Measurements from ENCODE around the gene BAHCC1. TPM values are rescaled to one million over a fixed set of nuclear protein-coding genes. Genes with fewer than 3 reads are reported as not detected.

BAHCC1 gene
- total and polyA plus RNA-seq, 2 of the 8 experiments (the other 6 are each of a cell fraction or from before 2014, with no cell fraction given) = 0.26 to 0.58 TPM

GRCh38 chr17:81427173-81428120 is 32.2 kb downstream of the BAHCC1 start:
- no peak overlapping the region for H3K23ac ChIP-seq (ENCODE audit: insufficient read length)
- H2AK5ac ChIP-seq (ENCODE audit: low read depth, low read length) = no peak overlapping the region
- no peaks in the 10 kb centered on the region for H3K27me3 ChIP-seq (replicated peaks in 1 of 4; ENCODE audit: control insufficient read depth in 3 of 4, extremely low read depth in 1 of 4, insufficient read depth in 3 of 4, low read length in 3 of 4)
- H3K4ac ChIP-seq (replicated peaks; ENCODE audit: insufficient read length, low read depth, low read length) = no peak overlapping the region
- peaks cover 0 to 6% of the 10 kb centered on the region in 2 experiments; a peak in 1 of 4 replicates for H3K9me3 ChIP-seq (ENCODE audit: insufficient read depth in 2 of 2, low read depth in 1 of 2, low read length in 1 of 2)
- WGBS, 2 experiments (ENCODE audit: extremely low coverage in 1 of 2, insufficient coverage in 1 of 2, insufficient read length in 1 of 2, insufficient replicate concordance in 2 of 2, low coverage in 1 of 2, low lambda C conversion rate in 2 of 2, missing lambda C conversion rate in 1 of 2) = 91% methylated on average over 37 of the region's 41 CpGs; no CpG with 5 or more reads in 1 of the 2 experiments
- no peak overlapping the region for H3K4me3 ChIP-seq (ENCODE audit: extremely low read depth in 1 of 4, insufficient read depth in 2 of 4, low read depth in 3 of 4, low read length in 4 of 4)
- H3K4me1 ChIP-seq (replicated peaks in 1 of 4; ENCODE audit: control insufficient read depth in 3 of 4, insufficient read depth in 4 of 4, low read length in 3 of 4) = peaks cover 0 to 9% (median 6%) of the 10 kb centered on the region in 4 experiments; a peak in 5 of 7 replicates
- TF ChIP-seq TAF1 (IDR thresholded peaks at IDR 0.05; ENCODE audit: low read depth, low read length) = no peak
- no peak for TF ChIP-seq JUN (IDR thresholded peaks at IDR 0.05; ENCODE audit: low read depth, low read length)
- H2AFZ ChIP-seq (ENCODE audit: low read length) = no peak overlapping the region
- H2BK5ac ChIP-seq (ENCODE audit: low read depth, low read length) = no peak overlapping the region
- peaks cover 21% of the 10 kb centered on the region; the same call in 1 of the 2 replicates for H3K23me2 ChIP-seq (ENCODE audit: low read depth, low read length)
- no peak overlapping the region for H3K56ac ChIP-seq (replicated peaks; ENCODE audit: insufficient read length, low read depth, low read length)
- no peak overlapping the region for H4K91ac ChIP-seq (replicated peaks; ENCODE audit: insufficient read length, low read length)
- H3K14ac ChIP-seq (ENCODE audit: insufficient read length) = no peak overlapping the region
- H4K5ac ChIP-seq (ENCODE audit: insufficient read length, low read depth, low read length) = no peak overlapping the region
- ChIA-PET CTCF (ENCODE audit: partially characterized antibody) (interaction anchor here (1.0 to 7.3 kb wide), 2 partner anchors 9 to 13 kb away, joined by 3 to 53 read pairs; no protein-coding TSS in a partner anchor), POLR2A (ENCODE audit: partially characterized antibody) (interaction anchor here (0.6 kb wide), 1 partner anchor 17 kb away, joined by 3 read pairs; no protein-coding TSS in a partner anchor)
- H2BK12ac ChIP-seq (ENCODE audit: low read depth, low read length) = no peak overlapping the region
- no peak overlapping the region for H2BK120ac ChIP-seq (replicated peaks; ENCODE audit: low read depth, low read length)
- H4K8ac ChIP-seq (ENCODE audit: extremely low read depth, insufficient read depth, low read length) = peak overlapping the region; percentile 79
- H3K9ac ChIP-seq (replicated peaks in 1 of 4; ENCODE audit: extremely low read depth in 1 of 4, low read depth in 3 of 4, low read length in 3 of 4) = no peak overlapping the region
- no peak overlapping the region for H2BK15ac ChIP-seq (ENCODE audit: low read length)
- no peak overlapping the region for H2BK20ac ChIP-seq (ENCODE audit: low read length)
- DNase-seq (ENCODE audit: low read depth in 1 of 2, low spot score in 2 of 2) = no peak
- H3K79me2 ChIP-seq (ENCODE audit: control insufficient read depth in 1 of 2, insufficient read depth in 2 of 2, low read length in 2 of 2) = no peaks in the 10 kb centered on the region
- FAIRE-seq = no peak
- H3K79me1 ChIP-seq (ENCODE audit: low read depth, low read length) = no peaks in the 10 kb centered on the region; the same call in 1 of the 2 replicates
- no peak overlapping the region for H3K27ac ChIP-seq (ENCODE audit: low read depth, low read length)
- H3K4me2 ChIP-seq (ENCODE audit: insufficient read depth in 1 of 2, low read depth in 2 of 2, low read length in 2 of 2) = no peak overlapping the region
- H4K20me1 ChIP-seq (replicated peaks in 1 of 2; ENCODE audit: control insufficient read depth in 1 of 2, insufficient read depth in 2 of 2, low read length in 2 of 2) = peaks cover 0 to 7% of the 10 kb centered on the region in 2 experiments
- H3K18ac ChIP-seq (ENCODE audit: extremely low read depth, low read length) = no peak overlapping the region; the same call in 1 of the 2 replicates
- H3K36me3 ChIP-seq (ENCODE audit: control insufficient read depth in 2 of 4, insufficient read depth in 4 of 4, low read length in 3 of 4) = no peaks in the 10 kb centered on the region

All from H1 (cell line).